ENCODE data around the gene CYP46A1. TPM values are rescaled to one million over a fixed set of nuclear protein-coding genes. Genes with fewer than 3 reads are reported as not detected.

Gene CYP46A1
- total RNA-seq, 4 donors from 2014 or later: 0.04 to 1.1 TPM; not detected in 2

GRCh38 chr14:99736603-99737371 lies 52.7 kb downstream of the CYP46A1 start:
- H3K27ac ChIP-seq: peak overlapping the region; percentile 39 to 82 (median 78)
- H3K9me3 ChIP-seq: no peaks in the 10 kb centered on the region
- 20 to 31% methylated on average over 4 to 7 of the region's 10 CpGs for WGBS, 2 donors
- peaks cover 0 to 78% (median 14%) of the 10 kb centered on the region in 3 donors for H3K4me1 ChIP-seq
- peak overlapping the region in 3 of 4 donors; percentile 48 to 67 (median 51) for H3K4me3 ChIP-seq
- H3K36me3 ChIP-seq: no peaks in the 10 kb centered on the region
- intact Hi-C loops (cut with DNase I): loop anchor here (10.0 kb wide), 1 partner anchor 58 kb away; the partner anchor contains the start of gene EML1
- no peak for DNase-seq
- TF ChIP-seq POLR2A (IDR thresholded peaks at IDR 0.05) (no peak), CTCF (IDR thresholded peaks at IDR 0.05) (no peak)
- H3K27me3 ChIP-seq: peaks cover 0 to 64% (median 0%) of the 10 kb centered on the region in 4 donors

- H3K36me3 ChIP-seq: no peaks in the 10 kb centered on the region
- peaks cover 0 to 70% (median 14%) of the 10 kb centered on the region in 3 donors for H3K4me1 ChIP-seq
- no CpG with 5 or more reads among the region's 26 CpGs for WGBS, 2 donors
- DNase-seq: no peak
- no peak for TF ChIP-seq CTCF (IDR thresholded peaks at IDR 0.05)
- intact Hi-C loops (cut with DNase I): loop anchor here (10.0 kb wide), 1 partner anchor 57 kb away; the partner anchor contains the start of gene EML1
- H3K4me3 ChIP-seq: peak overlapping the region; percentile 29 to 67 (median 50)
- peak overlapping the region; percentile 39 to 82 (median 78) for H3K27ac ChIP-seq
- peaks cover 0 to 60% (median 0%) of the 10 kb centered on the region in 4 donors for H3K27me3 ChIP-seq
- no peaks in the 10 kb centered on the region for H3K9me3 ChIP-seq
Measured at GRCh38 chr14:99737451-99737951, 53.4 kb downstream of the CYP46A1 start.

- Histone ChIP-seq H3K36me3 (no peaks in the 10 kb centered on the region), H3K4me3 (peak overlapping the region; percentile 29 to 67 (median 50)), H3K9me3 (no peaks in the 10 kb centered on the region), H3K27me3 (peaks cover 0 to 65% (median 0%) of the 10 kb centered on the region in 4 donors), H3K27ac (peak overlapping the region; percentile 39 to 82 (median 78)), H3K4me1 (peaks cover 0 to 68% (median 14%) of the 10 kb centered on the region in 3 donors)
- intact Hi-C loops (cut with DNase I): loop anchor here (10.0 kb wide), 1 partner anchor 57 kb away; the partner anchor contains the start of gene EML1
- no peak for DNase-seq
- WGBS, 2 donors: 80% methylated on average over 1 of the region's 21 CpGs
- peak in 1 of 6 experiments; percentile 5 for TF ChIP-seq CTCF (IDR thresholded peaks at IDR 0.05)
- no peak for TF ChIP-seq POLR2A (IDR thresholded peaks at IDR 0.05)
Measured at GRCh38 chr14:99737956-99738667, 54.0 kb downstream of the CYP46A1 start.

- Histone ChIP-seq H3K4me1 (peaks cover 0 to 65% (median 21%) of the 10 kb centered on the region in 3 donors), H3K9me3 (no peaks in the 10 kb centered on the region), H3K27me3 (peaks cover 0 to 43% (median 0%) of the 10 kb centered on the region in 4 donors), H3K36me3 (no peaks in the 10 kb centered on the region), H3K4me3 (no peak overlapping the region), H3K27ac (peak overlapping the region in 3 of 4 donors; percentile 20 to 82 (median 79))
- whole genome bisulfite sequencing, 2 donors: 35 to 61% methylated on average over 6 to 8 of the region's 10 CpGs
- intact Hi-C loops (cut with DNase I): no loop called here
- TF ChIP-seq POLR2A (IDR thresholded peaks at IDR 0.05): no peak
- no peak for DNase-seq
Measured at GRCh38 chr14:99740411-99740810, 56.3 kb downstream of the CYP46A1 start.

GRCh38 chr14:99741227-99741976 lies 57.3 kb downstream of the CYP46A1 start:
- peak overlapping the region in 3 of 4 donors; percentile 7 to 21 (median 20) for H3K27ac ChIP-seq
- no peak for DNase-seq
- no peaks in the 10 kb centered on the region for H3K36me3 ChIP-seq
- H3K4me1 ChIP-seq: peaks cover 8 to 74% (median 27%) of the 10 kb centered on the region in 3 donors
- H3K27me3 ChIP-seq: peaks cover 0 to 46% (median 0%) of the 10 kb centered on the region in 4 donors
- TF ChIP-seq POLR2A (IDR thresholded peaks at IDR 0.05) (no peak), CTCF (IDR thresholded peaks at IDR 0.05) (no peak)
- WGBS, 2 donors: 89 to 95% methylated on average over 7 to 10 of the region's 14 CpGs
- H3K4me3 ChIP-seq: no peak overlapping the region
- intact Hi-C loops (cut with DNase I): no loop called here
- H3K9me3 ChIP-seq: no peaks in the 10 kb centered on the region
